H1 (cell line): Measurements from ENCODE around the gene COCH. TPM values are rescaled to one million over a fixed set of nuclear protein-coding genes. Genes with fewer than 3 reads are reported as not detected.

ENCODE experiments used
- CTCF ChIA-PET: fragments of 300-600 bp; sonication (Branson Sonifier 250); formaldehyde crosslinking; loops from one replicate; lab custom pipeline; 2021; ENCODE audit not compliant: partially characterized antibody; lab: Charles Lee
- POLR2A ChIA-PET: fragments of 300-600 bp; sonication (Branson Sonifier 250); formaldehyde crosslinking; loops from one replicate; lab custom pipeline; 2021; ENCODE audit warnings: inconsistent platforms; ENCODE audit not compliant: partially characterized antibody; lab: Charles Lee
- DNase-seq, 2 experiments: peaks; one replicate each; pipeline versions ENCODE4 v3.0.0 to v3.0.0-alpha.2; 2010 to 2022; ENCODE audit warnings: low spot score in 2 of 2, low read depth in 1 of 2, mixed read lengths in 1 of 2
- FAIRE-seq: peaks from 2 replicates; lab custom pipeline; 2011; peaks lifted over from hg19 to GRCh38; lab: Jason Lieb, UNC
- H2AFZ ChIP-seq: 2 replicates; pipeline ENCODE4 v1.8.1; 2012; ENCODE audit warnings: low read length, inconsistent platforms
- H2AK5ac ChIP-seq: 2 replicates; pipeline ENCODE4 v1.6.1; 2013; ENCODE audit warnings: low read depth, low read length
- H2BK120ac ChIP-seq: replicated peaks from 2 replicates; pipeline ENCODE3; 2013; ENCODE audit warnings: low read depth, low read length, inconsistent platforms
- H2BK12ac ChIP-seq: 2 replicates; pipeline ENCODE4 v1.6.1; 2013; ENCODE audit warnings: low read depth, low read length
- H2BK15ac ChIP-seq: 2 replicates; pipeline ENCODE4 v1.6.1; 2013; ENCODE audit warnings: low read length
- H2BK20ac ChIP-seq: 2 replicates; pipeline ENCODE4 v1.6.1; 2013; ENCODE audit warnings: low read length
- H2BK5ac ChIP-seq: 2 replicates; pipeline ENCODE4 v1.6.1; 2013; ENCODE audit warnings: low read depth, low read length
- H3K14ac ChIP-seq: 2 replicates; pipeline ENCODE4 v1.6.1; 2013; ENCODE audit warnings: inconsistent platforms; ENCODE audit not compliant: insufficient read length
- H3K18ac ChIP-seq: 2 replicates; pipeline ENCODE4 v1.6.1; 2013; ENCODE audit warnings: low read length; ENCODE audit errors: extremely low read depth
- H3K23ac ChIP-seq: 2 replicates; pipeline ENCODE4 v1.6.1; 2013; ENCODE audit warnings: inconsistent platforms; ENCODE audit not compliant: insufficient read length
- H3K23me2 ChIP-seq: 2 replicates; pipeline ENCODE4 v1.6.1; 2013; ENCODE audit warnings: low read depth, low read length
- H3K27ac ChIP-seq: 2 replicates; pipeline ENCODE4 v1.6.1; 2011; ENCODE audit warnings: low read depth, low read length, inconsistent platforms
- H3K27me3 ChIP-seq, 4 experiments: replicated peaks in 1 of 4; 1 replicate in 1 of 4; 2 replicates in 3 of 4; pipeline versions ENCODE4 v1.6.1 to v1.8.1; 2011 to 2013; ENCODE audit warnings: low read length in 3 of 4, mild to moderate bottlenecking in 3 of 4, inconsistent platforms in 2 of 4, mixed read lengths in 2 of 4, moderate library complexity in 1 of 4; ENCODE audit not compliant: control insufficient read depth in 3 of 4, insufficient read depth in 3 of 4; ENCODE audit errors: extremely low read depth in 1 of 4
- H3K36me3 ChIP-seq, 4 experiments: 2 replicates each; pipeline versions ENCODE4 v1.6.1 to v1.8.1; 2011 to 2013; ENCODE audit warnings: mild to moderate bottlenecking in 4 of 4, low read length in 3 of 4, moderate library complexity in 2 of 4, control low read depth in 1 of 4, inconsistent platforms in 1 of 4; ENCODE audit not compliant: insufficient read depth in 4 of 4, control insufficient read depth in 2 of 4
- H3K4ac ChIP-seq: replicated peaks from 2 replicates; pipeline ENCODE3; 2013; ENCODE audit warnings: low read length, low read depth, mixed read lengths, inconsistent platforms; ENCODE audit not compliant: insufficient read length
- H3K4me1 ChIP-seq, 4 experiments: replicated peaks in 1 of 4; 1 replicate in 1 of 4; 2 replicates in 3 of 4; pipeline versions ENCODE4 v1.6.1 to v1.8.1; 2011 to 2013; ENCODE audit warnings: low read length in 3 of 4, inconsistent platforms in 2 of 4, mixed read lengths in 1 of 4; ENCODE audit not compliant: insufficient read depth in 4 of 4, control insufficient read depth in 3 of 4
- H3K4me2 ChIP-seq, 2 experiments: 2 replicates each; pipeline versions ENCODE4 v1.6.1 to v1.8.1; 2011 to 2013; ENCODE audit warnings: low read depth in 2 of 2, low read length in 2 of 2, control low read depth in 1 of 2, inconsistent platforms in 1 of 2, mild to moderate bottlenecking in 1 of 2; ENCODE audit not compliant: insufficient read depth in 1 of 2
- H3K4me3 ChIP-seq, 4 experiments: fragments of 200-600, 300-600 bp in 1 of 4; sonication (generic), shearing (Covaris generic), sonication (Bioruptor Twin) in 1 of 4; 2 replicates each; pipeline versions ENCODE4 v1.5.1 to v1.8.1; 2011 to 2016; ENCODE audit warnings: low read length in 4 of 4, low read depth in 3 of 4, control low read depth in 2 of 4, inconsistent platforms in 2 of 4, mild to moderate bottlenecking in 2 of 4, mixed read lengths in 1 of 4, moderate library complexity in 1 of 4; ENCODE audit not compliant: insufficient read depth in 2 of 4; ENCODE audit errors: extremely low read depth in 1 of 4
- H3K56ac ChIP-seq: replicated peaks from 2 replicates; pipeline ENCODE3; 2013; ENCODE audit warnings: low read depth, mild to moderate bottlenecking, mixed read lengths, low read length, inconsistent platforms; ENCODE audit not compliant: insufficient read length
- H3K79me1 ChIP-seq: 2 replicates; pipeline ENCODE4 v1.6.1; 2013; ENCODE audit warnings: low read depth, low read length, control low read depth
- H3K79me2 ChIP-seq, 2 experiments: 2 replicates each; pipeline versions ENCODE4 v1.6.1 to v1.8.1; 2012 to 2013; ENCODE audit warnings: low read length in 2 of 2, mild to moderate bottlenecking in 2 of 2, inconsistent platforms in 1 of 2; ENCODE audit not compliant: insufficient read depth in 2 of 2, control insufficient read depth in 1 of 2
- H3K9ac ChIP-seq, 4 experiments: replicated peaks in 1 of 4; 1 replicate in 1 of 4; 2 replicates in 3 of 4; pipeline versions ENCODE4 v1.6.1 to v1.8.1; 2011 to 2013; ENCODE audit warnings: low read depth in 3 of 4, low read length in 3 of 4, control low read depth in 2 of 4, mild to moderate bottlenecking in 2 of 4, moderate library complexity in 2 of 4, inconsistent platforms in 1 of 4; ENCODE audit errors: extremely low read depth in 1 of 4
- H3K9me3 ChIP-seq, 2 experiments: 2 replicates each; pipeline versions ENCODE4 v1.6.1 to v1.8.1; 2012 to 2013; ENCODE audit warnings: mild to moderate bottlenecking in 2 of 2, moderate library complexity in 2 of 2, control low read depth in 1 of 2, inconsistent platforms in 1 of 2, low read depth in 1 of 2, low read length in 1 of 2, mixed read lengths in 1 of 2; ENCODE audit not compliant: insufficient read depth in 2 of 2
- H4K20me1 ChIP-seq, 2 experiments: replicated peaks in 1 of 2; 2 replicates each; pipeline versions ENCODE3 to v1.8.1; 2011 to 2013; ENCODE audit warnings: inconsistent platforms in 2 of 2, low read length in 2 of 2, mild to moderate bottlenecking in 1 of 2; ENCODE audit not compliant: insufficient read depth in 2 of 2, control insufficient read depth in 1 of 2
- H4K5ac ChIP-seq: 2 replicates; pipeline ENCODE4 v1.6.1; 2013; ENCODE audit warnings: low read length, low read depth, mixed read lengths, inconsistent platforms; ENCODE audit not compliant: insufficient read length
- H4K8ac ChIP-seq: 2 replicates; pipeline ENCODE4 v1.8.0; 2013; ENCODE audit warnings: mild to moderate bottlenecking, moderate library complexity, low read length, inconsistent platforms; ENCODE audit not compliant: insufficient read depth; ENCODE audit errors: extremely low read depth
- H4K91ac ChIP-seq: replicated peaks from 2 replicates; pipeline ENCODE3; 2013; ENCODE audit warnings: low read length, mixed read lengths, inconsistent platforms; ENCODE audit not compliant: insufficient read length
- CBX8 ChIP-seq: fragments of 300-800, 300-1000 bp; sonication (generic); IDR thresholded peaks from 2 replicates; pipeline ENCODE4 v1.7.1; 2016; ENCODE audit warnings: low read depth, low read length, borderline replicate concordance
- CREB1 ChIP-seq: IDR thresholded peaks from 2 replicates; pipeline ENCODE4 v1.6.1; 2012; ENCODE audit warnings: inconsistent platforms
- EZH2 ChIP-seq: fragments of 200-600 bp; sonication (generic); IDR thresholded peaks from 2 replicates; pipeline ENCODE4 v1.7.1; 2012; ENCODE audit warnings: low read depth, mild to moderate bottlenecking, moderate library complexity, low read length, inconsistent platforms; ENCODE audit not compliant: severe bottlenecking
- GTF2F1 ChIP-seq: IDR thresholded peaks from 2 replicates; pipeline ENCODE4 v1.6.1; 2012; ENCODE audit warnings: low read depth, low read length, improper control_type of control experiment, borderline replicate concordance
- HDAC6 ChIP-seq: IDR thresholded peaks from one replicate; pipeline ENCODE4 v1.7.1; 2012; ENCODE audit warnings: low read depth, mild to moderate bottlenecking, inconsistent platforms, low read length, moderate library complexity
- KDM1A ChIP-seq: fragments of 200-600, 300-600 bp; sonication (generic); IDR thresholded peaks from 2 replicates; pipeline ENCODE4 v1.7.1; 2016; ENCODE audit warnings: mild to moderate bottlenecking, low read length, borderline replicate concordance
- POU5F1 ChIP-seq: IDR thresholded peaks from 2 replicates; pipeline ENCODE4 v1.6.1; 2011; ENCODE audit warnings: low read depth, mild to moderate bottlenecking, low read length, moderate library complexity
- WGBS, 2 experiments: shearing (Covaris generic) in 1 of 2; methylation state at CpG; one replicate each; pipeline versions ENCODE4 v1.1.6 to v1.1.7; 2013 to 2015; ENCODE audit warnings: low lambda C conversion rate in 2 of 2, mixed read lengths in 2 of 2, inconsistent platforms in 1 of 2, low coverage in 1 of 2, missing lambda C conversion rate in 1 of 2; ENCODE audit not compliant: insufficient replicate concordance in 2 of 2, insufficient coverage in 1 of 2, insufficient read length in 1 of 2; ENCODE audit errors: extremely low coverage in 1 of 2, missing lambda C conversion rate in 1 of 2; 5-methylcytosine and 5-hydroxymethylcytosine counted together
- polyA plus RNA-seq, 7 experiments: library from polyadenylated mRNA; depleted of rRNA in 3 of 7; stranded (reverse) in 5 of 7; unstranded in 2 of 7; fragments of >200 nt in 5 of 7; fragments of 200-250 nt in 2 of 7; gene quantifications; 1 replicate in 5 of 7; 2 replicates in 1 of 7; 4 replicates in 1 of 7; pipeline versions ENCODE4 v1.2.1 to v1.2.3, GENCODE V29; 2011 to 2013; ENCODE audit warnings: missing spikeins in 2 of 7, mixed read lengths in 2 of 7
- total RNA-seq: library from RNA; stranded (reverse); fragmentation: NEBNext Ultra II Directional; extraction: Animal tissue kit (Norgen Biotek cat#: 25700); gene quantifications from 2 replicates; pipeline ENCODE4 v1.2.1, GENCODE V29; 2021
- TF ChIP-seq, protein P1 (sequence below): IDR thresholded peaks from 2 replicates; pipeline ENCODE4 v1.6.1; 2011; ENCODE audit warnings: low read length, improper control_type of control experiment
- TF ChIP-seq, protein P2 (sequence below): IDR thresholded peaks from 2 replicates; pipeline ENCODE4 v1.6.1; 2012; ENCODE audit warnings: inconsistent platforms
- TF ChIP-seq, protein P3 (sequence below), 3 experiments: IDR thresholded peaks; 1 replicate in 2 of 3; 2 replicates in 1 of 3; pipeline versions ENCODE4 v1.5.1 to v1.6.1; 2011; ENCODE audit warnings: low read length in 3 of 3, mild to moderate bottlenecking in 3 of 3, inconsistent platforms in 2 of 3, low read depth in 1 of 3, moderate library complexity in 1 of 3; ENCODE audit not compliant: insufficient read depth in 1 of 3; ENCODE audit errors: control extremely low read depth in 1 of 3

Gene COCH
- total and polyA plus RNA-seq, 2 of the 8 experiments (the other 6 are each of a cell fraction or from before 2014, with no cell fraction given): 12.9 to 30.8 TPM

DNA sequence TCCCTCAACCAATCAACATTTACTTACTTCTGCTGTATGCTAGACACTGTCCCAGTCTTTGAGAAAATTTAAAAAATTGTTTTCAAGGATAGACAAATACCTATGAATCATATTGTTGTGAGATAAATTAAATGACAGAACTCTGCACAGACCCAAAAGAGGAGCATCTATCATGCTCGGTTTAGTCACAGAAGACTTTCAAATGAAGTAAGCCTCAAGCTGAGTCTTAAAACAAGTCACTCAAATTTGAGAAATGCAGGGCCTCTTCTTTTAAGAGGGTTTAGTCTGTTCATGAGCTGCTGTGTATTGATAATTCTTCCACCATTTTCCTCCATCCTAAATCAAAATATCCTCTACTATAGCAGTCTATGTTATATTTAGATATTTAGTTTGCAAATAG, 24.4 kb upstream of the COCH start:
- DNase-seq: no peak
- no peak overlapping the region for H4K5ac ChIP-seq
- H3K14ac ChIP-seq: no peak overlapping the region
- no peak overlapping the region for H3K4me2 ChIP-seq
- H4K91ac ChIP-seq: no peak overlapping the region
- H2BK12ac ChIP-seq: no peak overlapping the region
- no peak overlapping the region for H3K4me3 ChIP-seq
- H3K4ac ChIP-seq: no peak overlapping the region
- H3K4me1 ChIP-seq: no peaks in the 10 kb centered on the region; a peak in 1 of 7 replicates
- no peaks in the 10 kb centered on the region for H3K79me1 ChIP-seq
- H2AK5ac ChIP-seq: no peak overlapping the region
- no peak for FAIRE-seq
- H2BK5ac ChIP-seq: no peak overlapping the region
- no peaks in the 10 kb centered on the region for H3K27me3 ChIP-seq
- H3K23me2 ChIP-seq: no peaks in the 10 kb centered on the region
- no peak overlapping the region for H2BK120ac ChIP-seq
- H3K79me2 ChIP-seq: no peaks in the 10 kb centered on the region
- no peaks in the 10 kb centered on the region for H3K9me3 ChIP-seq
- no peak overlapping the region for H2BK15ac ChIP-seq
- no peak overlapping the region for H3K27ac ChIP-seq
- WGBS, 2 experiments: 90% methylated on average over 1 of the region's 1 CpG; no CpG with 5 or more reads in 1 of the 2 experiments
- TF ChIP-seq CREB1 (no peak), CBX8 (no peak), EZH2 (no peak), POU5F1 (no peak), HDAC6 (no peak), KDM1A (no peak), GTF2F1 (no peak)
- TF ChIP-seq, protein P1, sequence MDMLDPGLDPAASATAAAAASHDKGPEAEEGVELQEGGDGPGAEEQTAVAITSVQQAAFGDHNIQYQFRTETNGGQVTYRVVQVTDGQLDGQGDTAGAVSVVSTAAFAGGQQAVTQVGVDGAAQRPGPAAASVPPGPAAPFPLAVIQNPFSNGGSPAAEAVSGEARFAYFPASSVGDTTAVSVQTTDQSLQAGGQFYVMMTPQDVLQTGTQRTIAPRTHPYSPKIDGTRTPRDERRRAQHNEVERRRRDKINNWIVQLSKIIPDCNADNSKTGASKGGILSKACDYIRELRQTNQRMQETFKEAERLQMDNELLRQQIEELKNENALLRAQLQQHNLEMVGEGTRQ: no peak
- TF ChIP-seq, protein P2, sequence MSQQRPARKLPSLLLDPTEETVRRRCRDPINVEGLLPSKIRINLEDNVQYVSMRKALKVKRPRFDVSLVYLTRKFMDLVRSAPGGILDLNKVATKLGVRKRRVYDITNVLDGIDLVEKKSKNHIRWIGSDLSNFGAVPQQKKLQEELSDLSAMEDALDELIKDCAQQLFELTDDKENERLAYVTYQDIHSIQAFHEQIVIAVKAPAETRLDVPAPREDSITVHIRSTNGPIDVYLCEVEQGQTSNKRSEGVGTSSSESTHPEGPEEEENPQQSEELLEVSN: no peak
- TF ChIP-seq, protein P3, sequence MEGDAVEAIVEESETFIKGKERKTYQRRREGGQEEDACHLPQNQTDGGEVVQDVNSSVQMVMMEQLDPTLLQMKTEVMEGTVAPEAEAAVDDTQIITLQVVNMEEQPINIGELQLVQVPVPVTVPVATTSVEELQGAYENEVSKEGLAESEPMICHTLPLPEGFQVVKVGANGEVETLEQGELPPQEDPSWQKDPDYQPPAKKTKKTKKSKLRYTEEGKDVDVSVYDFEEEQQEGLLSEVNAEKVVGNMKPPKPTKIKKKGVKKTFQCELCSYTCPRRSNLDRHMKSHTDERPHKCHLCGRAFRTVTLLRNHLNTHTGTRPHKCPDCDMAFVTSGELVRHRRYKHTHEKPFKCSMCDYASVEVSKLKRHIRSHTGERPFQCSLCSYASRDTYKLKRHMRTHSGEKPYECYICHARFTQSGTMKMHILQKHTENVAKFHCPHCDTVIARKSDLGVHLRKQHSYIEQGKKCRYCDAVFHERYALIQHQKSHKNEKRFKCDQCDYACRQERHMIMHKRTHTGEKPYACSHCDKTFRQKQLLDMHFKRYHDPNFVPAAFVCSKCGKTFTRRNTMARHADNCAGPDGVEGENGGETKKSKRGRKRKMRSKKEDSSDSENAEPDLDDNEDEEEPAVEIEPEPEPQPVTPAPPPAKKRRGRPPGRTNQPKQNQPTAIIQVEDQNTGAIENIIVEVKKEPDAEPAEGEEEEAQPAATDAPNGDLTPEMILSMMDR (IDR thresholded peaks at IDR 0.05; ENCODE audit: control extremely low read depth in 1 of 3, insufficient read depth in 1 of 3, low read depth in 1 of 3, low read length in 3 of 3): no peak
- H3K23ac ChIP-seq: no peak overlapping the region
- ChIA-PET POLR2A (no interaction called here), CTCF (interaction anchor here (1.2 kb wide), 1 partner anchor 251 kb away, joined by 4 read pairs; no protein-coding TSS in a partner anchor)
- no peak overlapping the region for H2AFZ ChIP-seq
- no peaks in the 10 kb centered on the region for H4K20me1 ChIP-seq
- no peak overlapping the region for H3K56ac ChIP-seq
- H2BK20ac ChIP-seq: no peak overlapping the region
- no peak overlapping the region for H3K18ac ChIP-seq
- no peak overlapping the region for H3K9ac ChIP-seq
- H4K8ac ChIP-seq: no peak overlapping the region
- H3K36me3 ChIP-seq: no peaks in the 10 kb centered on the region
